ENCODE measurements around the gene NRXN2.

The NRXN2 gene

DNA sequence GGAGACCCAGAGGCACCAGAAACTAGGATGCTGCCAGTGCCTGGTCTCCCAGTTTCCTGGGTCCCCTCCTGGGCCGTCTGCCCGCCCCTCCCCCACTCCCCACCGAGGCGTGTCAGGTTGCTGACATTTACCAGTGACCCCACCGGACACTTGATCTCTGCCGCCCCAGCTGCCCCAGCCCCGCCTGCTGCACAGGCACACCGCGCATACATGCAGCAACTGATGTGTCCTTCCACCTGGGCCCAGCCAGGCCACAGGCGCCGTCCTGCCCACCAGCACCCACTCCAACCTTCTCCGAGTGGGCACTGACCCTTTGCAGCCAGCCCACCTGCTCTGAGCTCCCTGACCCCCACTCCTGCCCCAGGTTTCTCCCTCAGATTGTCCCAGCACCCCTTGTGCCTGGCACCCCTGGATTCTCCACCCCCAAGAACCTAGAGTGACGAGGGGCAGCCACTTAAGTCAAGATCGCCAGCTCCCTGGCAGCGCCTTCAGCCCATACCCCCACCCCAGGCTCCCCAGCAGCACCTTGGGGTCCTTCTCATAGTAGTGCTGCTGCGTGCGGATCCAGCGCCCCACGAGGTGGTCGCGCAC is 36.2 kb upstream of the NRXN2 start:
- DNase-seq (ENCODE audit: low read depth): no peak

- DNase-seq (ENCODE audit: low read depth): no peak
These were observed 35.5 kb upstream of the NRXN2 start for GRCh38 chr11:64758330-64759079.

DNA sequence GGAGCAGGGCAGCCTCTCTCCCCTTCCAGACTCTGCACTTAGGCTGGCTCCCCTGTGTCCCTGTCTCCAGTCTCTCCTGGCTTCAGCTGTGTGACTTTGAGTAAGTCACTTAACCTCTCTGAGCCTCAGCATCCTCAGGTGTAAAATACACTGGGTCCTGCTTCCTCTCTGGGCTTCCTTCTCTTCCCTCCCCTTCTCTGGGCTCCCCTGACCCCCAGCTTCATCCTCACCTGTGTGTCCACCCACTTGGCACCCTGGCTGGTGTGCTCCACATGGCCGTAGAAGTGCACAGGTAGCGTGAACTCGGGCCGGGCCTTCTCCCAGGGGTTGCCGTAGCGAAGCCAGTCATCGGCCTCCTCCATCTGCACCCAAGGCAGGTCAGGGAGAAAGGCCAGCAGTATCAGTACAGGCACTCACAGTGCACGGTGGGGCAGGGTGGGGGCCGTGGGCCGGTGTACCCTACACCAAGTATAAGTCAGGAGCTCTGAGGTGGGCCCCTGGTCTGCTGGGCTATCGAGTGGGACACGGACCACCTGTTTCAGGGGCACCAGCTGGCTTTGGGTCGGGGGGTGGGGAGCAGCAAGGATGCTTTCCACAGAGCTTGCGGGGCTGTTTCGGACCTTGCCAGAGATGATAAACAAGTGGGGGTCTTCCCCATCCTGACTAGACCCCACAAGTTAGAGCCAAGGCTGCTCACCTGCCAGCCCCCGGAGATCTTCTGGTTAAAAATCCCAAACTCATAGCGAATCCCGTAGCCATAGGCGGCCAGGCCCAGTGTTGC is 34.7 kb upstream of the NRXN2 start:
- DNase-seq (ENCODE audit: low read depth): no peak

DNA sequence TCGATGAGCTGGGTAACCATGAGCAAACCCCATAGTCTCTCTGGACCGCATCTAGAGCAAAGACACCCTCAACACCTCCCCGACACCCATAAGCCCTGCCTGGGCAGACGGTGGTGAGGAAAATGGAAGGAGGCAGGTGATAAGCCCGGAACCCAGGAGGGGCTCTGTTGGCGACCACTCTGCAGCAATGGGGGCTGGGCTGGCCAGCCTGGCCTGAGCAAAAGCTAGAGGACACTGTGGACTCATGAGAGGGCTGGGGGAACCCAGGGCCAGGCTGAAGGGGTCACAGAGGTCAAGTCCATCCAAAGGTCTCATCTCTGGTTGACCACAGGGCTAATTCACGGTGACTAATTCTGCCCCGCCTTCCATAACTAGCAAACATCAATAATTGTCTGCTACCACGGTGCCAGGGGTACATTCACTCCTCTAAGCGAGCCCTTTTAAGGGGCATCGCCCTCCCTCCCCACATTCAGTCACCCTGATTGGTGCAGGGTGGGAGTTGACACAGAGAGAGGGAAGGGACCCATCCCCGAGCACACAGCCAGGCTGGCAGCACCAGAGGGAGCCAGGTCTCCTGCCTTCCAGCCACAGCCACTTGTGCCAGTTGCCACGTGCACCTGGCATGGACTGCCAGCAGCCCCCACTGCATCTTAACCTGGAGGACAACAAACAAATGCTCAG is 32.8 kb upstream of the NRXN2 start:
- DNase-seq (ENCODE audit: low read depth): no peak

- no peak for DNase-seq (ENCODE audit: low read depth)
These were observed 32.1 kb upstream of the NRXN2 start for GRCh38 chr11:64754919-64755662.

- DNase-seq (ENCODE audit: low read depth): no peak
These were observed 31.3 kb upstream of the NRXN2 start for GRCh38 chr11:64754124-64754918.

DNA sequence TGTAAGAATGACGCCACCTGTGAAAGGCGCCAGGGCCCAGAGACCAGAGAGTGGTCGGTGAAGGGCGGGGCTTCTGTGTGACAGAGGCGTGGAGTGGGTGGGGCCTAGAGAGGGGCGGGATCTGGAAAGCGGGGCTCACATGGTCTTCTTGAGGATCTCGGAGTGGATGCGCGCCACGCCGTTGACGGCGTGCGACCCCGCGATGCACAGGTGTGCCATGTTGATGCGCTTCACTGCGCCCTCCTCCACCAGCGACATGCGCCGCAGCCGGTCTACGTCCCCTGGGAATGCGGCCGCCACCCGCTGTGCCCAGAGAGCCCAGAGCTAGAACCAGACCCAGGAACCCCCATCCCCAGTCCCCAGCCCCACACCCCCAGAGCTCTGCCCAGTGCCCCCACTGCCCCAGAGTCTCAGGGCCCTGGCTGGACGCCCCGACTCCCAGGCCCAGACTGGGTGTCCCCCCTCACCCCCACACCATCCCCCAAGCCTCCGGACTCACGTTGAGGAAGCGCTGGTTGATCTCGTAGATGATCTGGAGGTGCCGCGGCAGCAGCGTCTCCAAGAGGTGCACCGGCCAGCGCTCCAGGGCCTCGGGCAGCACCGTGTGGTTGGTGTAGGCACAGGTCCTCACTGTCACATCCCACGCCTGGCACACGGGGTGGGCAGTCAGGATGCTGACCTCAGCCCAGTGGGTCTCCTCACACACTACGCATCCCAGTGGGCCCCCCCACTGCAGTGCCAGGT is 30.6 kb upstream of the NRXN2 start:
- no peak for DNase-seq (ENCODE audit: low read depth)

- no peak for DNase-seq (ENCODE audit: low read depth)
These were observed 30.0 kb upstream of the NRXN2 start for GRCh38 chr11:64753019-64753379.

GRCh38 chr11:64752175-64752970 is 29.4 kb upstream of the NRXN2 start:
- DNase-seq (ENCODE audit: low read depth): no peak

DNA sequence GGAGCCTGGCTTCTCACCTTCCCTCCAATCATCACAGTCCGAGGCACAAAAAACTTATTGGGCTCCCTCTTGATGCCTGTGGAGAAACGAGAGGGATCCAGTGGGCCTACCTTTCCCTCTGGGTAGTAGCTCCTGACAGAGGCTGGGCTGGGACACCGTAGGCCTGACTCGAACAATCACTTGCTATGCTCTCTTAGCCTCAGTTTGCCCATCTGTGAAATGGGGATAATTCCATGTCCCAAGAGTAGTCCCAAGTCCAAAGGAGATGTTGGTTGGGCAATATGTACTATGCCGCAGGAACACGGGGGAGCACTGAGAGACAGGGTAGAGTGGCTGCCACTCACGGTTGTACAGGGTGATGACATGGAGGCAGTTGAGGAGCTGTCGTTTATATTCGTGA is 28.6 kb upstream of the NRXN2 start:
- DNase-seq (ENCODE audit: low read depth): no peak

GRCh38 chr11:64751136-64751535 is 28.1 kb upstream of the NRXN2 start:
- DNase-seq (ENCODE audit: low read depth): no peak

GRCh38 chr11:64750361-64751054 is 27.5 kb upstream of the NRXN2 start:
- DNase-seq (ENCODE audit: low read depth): no peak

- no peak for DNase-seq (ENCODE audit: low read depth)
These were observed 25.1 kb upstream of the NRXN2 start for GRCh38 chr11:64747961-64748665.

DNA sequence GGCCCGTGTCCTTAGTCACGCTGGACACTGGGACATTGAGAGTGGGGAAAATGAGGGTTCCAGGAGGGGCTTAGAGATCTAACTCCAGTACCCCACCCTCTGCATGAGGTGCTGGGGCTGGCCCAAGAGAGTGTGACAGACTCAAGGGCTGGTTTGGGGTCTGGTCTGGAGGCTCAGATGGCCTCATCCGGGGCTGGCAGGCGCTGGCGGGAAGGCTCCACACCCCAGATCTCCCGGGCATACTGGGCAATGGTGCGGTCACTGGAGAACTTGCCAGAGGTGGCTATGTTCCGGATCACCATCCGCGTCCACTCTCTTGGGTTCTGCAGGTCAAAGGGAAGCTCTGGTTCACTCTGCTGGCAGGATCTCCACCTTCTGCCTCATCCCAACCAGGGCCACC is 23.5 kb upstream of the NRXN2 start:
- DNase-seq (ENCODE audit: low read depth): no peak

DNA sequence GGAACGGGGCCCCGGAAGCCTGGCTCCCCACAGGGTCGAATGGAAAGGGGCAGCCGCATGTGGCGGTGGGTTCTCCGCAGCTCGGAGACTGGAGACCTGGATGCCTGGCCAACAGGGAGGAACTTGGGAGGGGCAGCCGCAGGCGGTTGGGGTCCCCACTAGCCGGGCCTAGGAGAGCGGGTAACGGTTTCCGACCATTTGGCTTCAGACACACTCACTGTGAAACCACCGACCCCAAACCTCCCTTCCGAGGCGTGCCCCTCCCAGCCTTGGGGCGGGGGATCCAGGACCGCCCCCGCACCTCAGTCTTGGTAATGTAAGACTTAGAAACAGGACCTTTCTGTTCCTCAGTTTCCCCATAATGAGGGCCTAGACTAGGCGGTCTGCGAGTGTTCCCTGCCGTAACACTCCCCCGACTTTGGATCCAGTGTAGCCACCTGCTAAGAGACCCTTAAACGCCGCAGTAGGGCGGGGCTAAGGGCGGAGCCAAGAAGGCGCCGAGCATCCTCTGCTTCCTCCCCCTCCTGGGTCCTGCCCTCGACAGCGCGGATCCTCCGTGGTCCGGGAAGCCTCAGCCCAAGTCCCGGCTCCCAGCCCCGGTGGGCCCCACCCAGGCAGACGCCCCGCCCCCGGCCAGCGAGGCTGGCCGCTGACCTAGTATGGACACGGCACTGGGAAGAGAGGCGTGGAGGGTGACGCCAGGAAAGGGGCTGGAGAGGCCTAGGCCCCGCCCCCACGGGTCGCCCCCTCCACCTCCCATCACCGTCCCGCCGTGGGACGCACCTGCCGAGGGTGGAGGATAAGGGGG is 22.7 kb upstream of the NRXN2 start:
- no peak for DNase-seq (ENCODE audit: low read depth)

- DNase-seq (ENCODE audit: low read depth): no peak
These were observed 22.2 kb upstream of the NRXN2 start for GRCh38 chr11:64745189-64745520.

- DNase-seq (ENCODE audit: low read depth): no peak
These were observed 21.7 kb upstream of the NRXN2 start for GRCh38 chr11:64744544-64745188.

Data from stimulated activated CD8-positive, alpha-beta memory T cell treated with anti-CD3 and anti-CD28 coated beads, Interleukin-7, amount 100 ng/mL, for 24 hours (primary cell).